NCI-H345 treated with DMSO at 0.1 percent for 48 hours (cell line): ENCODE results near the gene LDAF1.
"Not testable (repeated sequence)": the region's sequence is repeated elsewhere in the genome, so short reads cannot be mapped to it uniquely, and the experiment has no call there.

ENCODE experiments used
- DNase-seq: peaks from one replicate; lab custom pipeline; 2025; ENCODE audit not compliant: unreplicated experiment; lab: John Stamatoyannopoulos, UW

Gene LDAF1

GRCh38 chr16:21161211-21161610, 2.7 kb downstream of the LDAF1 start:
- DNase-seq = no peak

GRCh38 chr16:21162661-21163151, 4.2 kb downstream of the LDAF1 start:
- peak; percentile 14 for DNase-seq

- no peak for DNase-seq
Measured at GRCh38 chr16:21163576-21163975, 5.1 kb downstream of the LDAF1 start.

- no peak for DNase-seq
Measured at GRCh38 chr16:21164521-21165168, 6.2 kb downstream of the LDAF1 start.

- DNase-seq = no peak
Measured at GRCh38 chr16:21166561-21166961, 8.1 kb downstream of the LDAF1 start.

GRCh38 chr16:21167360-21167759, 8.9 kb downstream of the LDAF1 start:
- DNase-seq = no peak

GRCh38 chr16:21167929-21168602, 9.6 kb downstream of the LDAF1 start:
- no peak for DNase-seq

GRCh38 chr16:21169249-21169981, 10.9 kb downstream of the LDAF1 start:
- no peak for DNase-seq

- DNase-seq = not testable (repeated sequence)
Measured at GRCh38 chr16:21170116-21170515, 11.6 kb downstream of the LDAF1 start.

- no peak for DNase-seq
Measured at GRCh38 chr16:21172650-21173049, 14.2 kb downstream of the LDAF1 start.

- no peak for DNase-seq
Measured at GRCh38 chr16:21175397-21175796, 16.9 kb downstream of the LDAF1 start.

- no peak for DNase-seq
Measured at GRCh38 chr16:21179126-21179982, 20.9 kb downstream of the LDAF1 start.

- DNase-seq = no peak
Measured at GRCh38 chr16:21179983-21180365, 21.5 kb downstream of the LDAF1 start.

- no peak for DNase-seq
Measured at GRCh38 chr16:21183995-21184394, 25.5 kb downstream of the LDAF1 start.

GRCh38 chr16:21184834-21185233, 26.4 kb downstream of the LDAF1 start:
- DNase-seq = no peak

GRCh38 chr16:21185659-21186325, 27.3 kb downstream of the LDAF1 start:
- DNase-seq = no peak

- no peak for DNase-seq
Measured at GRCh38 chr16:21186326-21186691, 27.8 kb downstream of the LDAF1 start.

GRCh38 chr16:21189311-21189710, 30.8 kb downstream of the LDAF1 start:
- no peak for DNase-seq

- no peak for DNase-seq
Measured at GRCh38 chr16:21190013-21190412, 31.5 kb downstream of the LDAF1 start.

GRCh38 chr16:21190599-21190998, 32.1 kb downstream of the LDAF1 start:
- DNase-seq = no peak

- no peak for DNase-seq
Measured at GRCh38 chr16:21192991-21193390, 34.5 kb downstream of the LDAF1 start.
